ENCODE data around the gene MYH2.

Gene MYH2

DNA sequence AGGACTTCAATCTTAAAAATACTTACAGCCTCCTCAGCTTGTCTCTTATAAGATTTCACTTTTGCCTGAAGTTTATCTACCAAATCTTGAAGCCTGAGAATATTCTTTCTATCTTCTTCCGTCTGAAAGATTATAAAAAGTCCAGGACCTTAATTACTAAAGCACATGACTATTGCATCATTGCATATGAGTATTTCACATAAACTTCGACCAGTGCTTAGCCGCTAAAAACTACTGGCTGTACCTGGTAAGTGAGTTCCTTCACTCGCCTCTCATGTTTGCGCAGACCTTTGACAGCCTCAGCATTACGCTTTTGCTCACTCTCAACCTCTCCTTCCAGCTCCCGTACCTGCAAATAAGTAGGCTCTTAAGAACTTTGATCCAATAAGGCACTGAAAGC, 26.4 kb downstream of the MYH2 start:
- no peak for TF ChIP-seq MYC (IDR thresholded peaks at IDR 0.05; ENCODE audit: low read depth, low read length)
- no peak for TF ChIP-seq POLR2A (IDR thresholded peaks at IDR 0.05; ENCODE audit: extremely low read depth, insufficient read length)
- TF ChIP-seq, protein P1, sequence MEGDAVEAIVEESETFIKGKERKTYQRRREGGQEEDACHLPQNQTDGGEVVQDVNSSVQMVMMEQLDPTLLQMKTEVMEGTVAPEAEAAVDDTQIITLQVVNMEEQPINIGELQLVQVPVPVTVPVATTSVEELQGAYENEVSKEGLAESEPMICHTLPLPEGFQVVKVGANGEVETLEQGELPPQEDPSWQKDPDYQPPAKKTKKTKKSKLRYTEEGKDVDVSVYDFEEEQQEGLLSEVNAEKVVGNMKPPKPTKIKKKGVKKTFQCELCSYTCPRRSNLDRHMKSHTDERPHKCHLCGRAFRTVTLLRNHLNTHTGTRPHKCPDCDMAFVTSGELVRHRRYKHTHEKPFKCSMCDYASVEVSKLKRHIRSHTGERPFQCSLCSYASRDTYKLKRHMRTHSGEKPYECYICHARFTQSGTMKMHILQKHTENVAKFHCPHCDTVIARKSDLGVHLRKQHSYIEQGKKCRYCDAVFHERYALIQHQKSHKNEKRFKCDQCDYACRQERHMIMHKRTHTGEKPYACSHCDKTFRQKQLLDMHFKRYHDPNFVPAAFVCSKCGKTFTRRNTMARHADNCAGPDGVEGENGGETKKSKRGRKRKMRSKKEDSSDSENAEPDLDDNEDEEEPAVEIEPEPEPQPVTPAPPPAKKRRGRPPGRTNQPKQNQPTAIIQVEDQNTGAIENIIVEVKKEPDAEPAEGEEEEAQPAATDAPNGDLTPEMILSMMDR (IDR thresholded peaks at IDR 0.05; ENCODE audit: low read depth, low read length), result no peak
- TF ChIP-seq, protein P2, sequence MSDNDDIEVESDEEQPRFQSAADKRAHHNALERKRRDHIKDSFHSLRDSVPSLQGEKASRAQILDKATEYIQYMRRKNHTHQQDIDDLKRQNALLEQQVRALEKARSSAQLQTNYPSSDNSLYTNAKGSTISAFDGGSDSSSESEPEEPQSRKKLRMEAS (IDR thresholded peaks at IDR 0.05; ENCODE audit: low read depth, low read length), result no peak
- no peak for DNase-seq (ENCODE audit: low read depth)
- H3K4me3 ChIP-seq (ENCODE audit: low read depth, low read length), result no peak overlapping the region

- TF ChIP-seq, protein P1 (IDR thresholded peaks at IDR 0.05; ENCODE audit: low read depth, low read length), result no peak
- TF ChIP-seq MYC (IDR thresholded peaks at IDR 0.05; ENCODE audit: low read depth, low read length) (no peak), POLR2A (IDR thresholded peaks at IDR 0.05; ENCODE audit: extremely low read depth, insufficient read length) (no peak)
- TF ChIP-seq, protein P2 (IDR thresholded peaks at IDR 0.05; ENCODE audit: low read depth, low read length), result no peak
- H3K4me3 ChIP-seq (ENCODE audit: low read depth, low read length), result no peak overlapping the region
- no peak for DNase-seq (ENCODE audit: low read depth)
These were observed 27.5 kb downstream of the MYH2 start for GRCh38 chr17:10521949-10522348.

DNA sequence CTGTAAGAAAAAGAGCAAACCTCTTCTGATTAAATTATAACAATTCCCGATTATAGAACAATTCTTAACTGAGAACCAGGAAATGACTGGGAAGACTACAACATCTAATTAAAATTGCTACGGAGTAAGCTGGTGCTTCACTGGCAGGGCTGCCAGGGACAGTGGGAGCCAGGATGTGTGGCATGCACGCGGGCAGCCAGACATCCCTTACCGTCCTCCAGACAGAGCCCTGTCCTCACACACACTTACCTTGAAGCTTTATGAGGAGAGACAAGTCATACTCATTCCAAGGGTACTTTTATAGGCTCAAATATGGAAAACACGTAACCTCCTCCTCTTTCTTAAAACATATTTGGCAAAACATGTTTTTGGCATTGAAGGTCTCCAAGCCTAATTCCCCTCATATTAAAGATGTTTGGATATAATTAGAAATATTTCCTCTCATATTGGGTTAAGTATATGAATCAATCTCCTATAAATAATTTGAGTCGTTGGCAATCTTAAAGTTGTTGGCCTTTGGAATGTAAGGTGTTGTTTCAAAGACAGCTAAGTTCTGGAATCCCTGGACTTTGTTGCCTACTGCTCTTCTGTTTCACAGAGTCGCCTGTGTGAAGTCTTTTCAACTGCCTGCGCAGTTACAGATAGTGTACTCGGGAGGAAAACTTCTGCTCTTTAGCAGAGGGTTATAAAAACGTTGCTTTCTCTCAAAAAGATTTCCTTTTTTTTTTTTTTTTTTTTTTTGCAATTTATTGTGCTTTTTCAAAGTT, 31.0 kb downstream of the MYH2 start, which contains the start of gene MYH1:
TSS of gene MYH1 (minus strand) at position 272 of the 767 bp plus-strand sequence. CDS start 1,900 bp downstream, outside the sequence.
- DNase-seq (ENCODE audit: low read depth), result no peak
- TF ChIP-seq, protein P2 (IDR thresholded peaks at IDR 0.05; ENCODE audit: low read depth, low read length), result no peak
- TF ChIP-seq, protein P1 (IDR thresholded peaks at IDR 0.05; ENCODE audit: low read depth, low read length), result no peak
- TF ChIP-seq MYC (IDR thresholded peaks at IDR 0.05; ENCODE audit: low read depth, low read length) (no peak), POLR2A (IDR thresholded peaks at IDR 0.05; ENCODE audit: extremely low read depth, insufficient read length) (no peak)
- H3K4me3 ChIP-seq (ENCODE audit: low read depth, low read length), result no peak within 1 kb of the TSS

GRCh38 chr17:10516638-10517037, 32.8 kb downstream of the MYH2 start:
- DNase-seq (ENCODE audit: low read depth), result no peak
- no peak overlapping the region for H3K4me3 ChIP-seq (ENCODE audit: low read depth, low read length)
- TF ChIP-seq, protein P1 (IDR thresholded peaks at IDR 0.05; ENCODE audit: low read depth, low read length), result no peak
- no peak for TF ChIP-seq MYC (IDR thresholded peaks at IDR 0.05; ENCODE audit: low read depth, low read length)
- no peak for TF ChIP-seq POLR2A (IDR thresholded peaks at IDR 0.05; ENCODE audit: extremely low read depth, insufficient read length)
- TF ChIP-seq, protein P2 (IDR thresholded peaks at IDR 0.05; ENCODE audit: low read depth, low read length), result no peak

GRCh38 chr17:10516065-10516464, 33.4 kb downstream of the MYH2 start:
- TF ChIP-seq MYC (IDR thresholded peaks at IDR 0.05; ENCODE audit: low read depth, low read length) (no peak), POLR2A (IDR thresholded peaks at IDR 0.05; ENCODE audit: extremely low read depth, insufficient read length) (no peak)
- TF ChIP-seq, protein P2 (IDR thresholded peaks at IDR 0.05; ENCODE audit: low read depth, low read length), result no peak
- TF ChIP-seq, protein P1 (IDR thresholded peaks at IDR 0.05; ENCODE audit: low read depth, low read length), result no peak
- peak; percentile 1 for DNase-seq (ENCODE audit: low read depth)
- H3K4me3 ChIP-seq (ENCODE audit: low read depth, low read length), result no peak overlapping the region
